Stimulated activated CD4-positive, alpha-beta T cell treated with anti-CD3 and anti-CD28 coated beads, Interleukin-4, amount 100 ng/mL, for 48 hours (primary cell): ENCODE data around the gene ZNF276.

Experiments
- DNase-seq, 2 donors: peaks; one replicate each; pipeline ENCODE4 v3.0.0-alpha.2; 2020; ENCODE audit warnings: low read depth in 2 of 2

The ZNF276 gene

GRCh38 chr16:89785523-89786155, 64.3 kb downstream of the ZNF276 start:
- DNase-seq = no peak

- DNase-seq = no peak
Measured at GRCh38 chr16:89786474-89787364, 65.4 kb downstream of the ZNF276 start.

- DNase-seq = no peak
Measured at GRCh38 chr16:89787365-89787805, 66.0 kb downstream of the ZNF276 start.
